GM12801 (cell line): Measurements from ENCODE around the gene FRMD4A.

Experiments
- CTCF ChIP-seq: IDR thresholded peaks from one replicate; pipeline ENCODE4 v1.5.1; 2011; ENCODE audit warnings: control low read depth; ENCODE audit not compliant: insufficient read length; ENCODE audit errors: extremely low read depth

Gene FRMD4A

GRCh38 chr10:13795653-13796555 lies 534.8 kb downstream of the FRMD4A start:
- no peak for TF ChIP-seq CTCF

- no peak for TF ChIP-seq CTCF
These were observed 535.6 kb downstream of the FRMD4A start for GRCh38 chr10:13794992-13795612.

DNA sequence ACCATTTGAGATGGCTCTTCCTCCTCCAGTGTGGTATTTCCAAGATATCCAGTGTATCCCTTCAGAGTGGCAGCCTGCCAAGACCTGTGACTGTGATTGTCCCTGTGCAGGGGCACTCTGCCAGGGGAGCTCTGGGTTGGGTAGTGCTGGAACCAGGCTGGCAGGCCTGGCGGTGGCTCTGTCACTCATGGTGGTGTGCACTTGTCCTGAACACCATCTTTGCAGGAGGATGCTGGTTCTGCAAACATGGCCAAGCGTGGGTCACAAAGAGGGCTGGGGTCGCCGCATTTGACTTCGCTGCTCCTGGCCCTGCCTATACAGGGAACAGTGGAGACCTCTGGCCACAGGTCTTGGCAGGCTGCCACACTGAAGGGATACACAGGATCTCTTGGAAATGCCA lies 538.7 kb downstream of the FRMD4A start:
- no peak for TF ChIP-seq CTCF

DNA sequence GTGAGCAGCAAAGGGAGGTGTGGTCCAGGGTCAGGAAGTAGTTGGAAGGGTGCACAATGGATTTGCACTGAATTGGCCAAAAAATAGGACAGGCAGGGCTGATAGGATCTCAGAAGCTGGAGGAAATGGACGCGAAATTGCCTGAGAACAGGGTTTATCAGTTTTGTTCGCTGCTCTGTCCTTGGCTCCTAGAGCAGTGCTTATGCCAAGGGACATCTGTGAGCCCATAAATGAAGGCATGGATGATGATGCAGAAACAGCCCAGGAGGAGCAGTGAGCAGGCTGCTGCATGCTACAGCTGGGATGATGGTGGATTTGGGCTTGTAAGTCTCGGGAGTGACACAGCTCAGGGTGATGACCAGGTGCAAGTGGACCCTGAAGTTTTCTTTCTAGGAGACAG lies 539.2 kb downstream of the FRMD4A start:
- no peak for TF ChIP-seq CTCF

GRCh38 chr10:13790196-13790595 lies 540.5 kb downstream of the FRMD4A start:
- TF ChIP-seq CTCF, result no peak

DNA sequence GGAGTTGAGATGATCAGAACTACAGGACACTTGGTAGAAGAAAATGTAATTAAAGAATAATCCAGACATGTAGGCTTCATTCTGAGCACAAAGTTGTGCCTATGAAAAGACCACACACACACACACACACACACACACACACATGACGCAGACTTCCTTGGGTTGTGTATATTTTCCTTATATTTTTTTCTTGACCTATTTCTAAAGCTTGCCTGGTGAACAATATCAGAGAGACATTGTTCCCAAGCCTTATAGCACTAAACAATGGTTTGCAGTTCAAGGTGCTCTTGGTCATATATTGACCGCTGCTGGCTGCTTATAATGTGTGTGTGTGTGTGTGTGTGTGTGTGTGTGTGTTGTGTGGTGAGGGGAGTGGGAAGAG lies 541.3 kb downstream of the FRMD4A start:
- TF ChIP-seq CTCF, result no peak

- no peak for TF ChIP-seq CTCF
These were observed 541.8 kb downstream of the FRMD4A start for GRCh38 chr10:13788711-13789447.
